ENCODE data around the gene LRRC36.

DNA sequence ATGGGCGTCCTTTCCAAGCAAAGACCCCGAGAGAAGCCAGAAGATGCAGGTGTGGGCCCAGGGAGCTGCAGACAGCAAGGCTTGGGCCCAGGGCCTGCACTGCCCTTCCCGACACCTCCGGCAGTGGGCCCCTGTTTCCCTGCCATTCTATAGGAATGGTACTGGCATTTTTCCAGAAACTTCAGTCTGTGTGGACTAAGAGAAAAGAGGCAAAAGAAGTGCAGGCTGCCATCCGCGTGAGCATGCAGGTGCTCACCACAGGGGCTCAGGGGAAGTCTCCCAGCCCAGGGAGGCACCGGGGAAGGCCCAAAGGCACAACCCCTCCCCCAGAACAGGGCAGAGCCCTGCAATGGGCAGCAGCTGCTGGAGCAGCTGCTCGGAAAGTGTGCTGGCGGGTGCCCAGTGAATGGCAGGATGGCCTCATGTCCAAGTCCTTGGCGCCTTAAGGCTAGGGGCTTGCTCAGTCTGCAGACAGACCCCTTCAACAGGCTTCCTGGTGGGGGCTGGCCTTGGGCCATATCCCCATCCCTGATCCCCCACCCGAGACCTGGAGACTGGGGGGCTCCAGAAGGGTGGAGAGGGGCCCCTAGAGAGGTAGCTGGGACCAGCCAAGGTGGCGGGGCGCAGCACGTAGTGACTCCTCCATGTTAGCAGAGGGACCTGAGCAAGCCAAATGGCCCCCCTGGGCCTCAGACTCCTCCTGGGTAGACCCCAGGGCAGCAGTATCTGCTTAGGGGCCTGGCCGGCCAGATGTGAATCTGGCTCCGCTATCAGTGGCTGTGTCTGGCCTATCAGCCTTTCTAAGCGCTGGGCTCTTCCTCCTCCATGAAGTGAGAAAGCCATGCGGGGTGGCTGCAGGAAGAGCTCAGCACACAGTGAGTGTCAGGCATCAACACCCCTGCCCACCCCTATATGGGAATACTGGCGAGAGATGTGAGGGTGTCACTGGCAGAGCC is 73.4 kb downstream of the LRRC36 start:
- TF ChIP-seq, protein P1, sequence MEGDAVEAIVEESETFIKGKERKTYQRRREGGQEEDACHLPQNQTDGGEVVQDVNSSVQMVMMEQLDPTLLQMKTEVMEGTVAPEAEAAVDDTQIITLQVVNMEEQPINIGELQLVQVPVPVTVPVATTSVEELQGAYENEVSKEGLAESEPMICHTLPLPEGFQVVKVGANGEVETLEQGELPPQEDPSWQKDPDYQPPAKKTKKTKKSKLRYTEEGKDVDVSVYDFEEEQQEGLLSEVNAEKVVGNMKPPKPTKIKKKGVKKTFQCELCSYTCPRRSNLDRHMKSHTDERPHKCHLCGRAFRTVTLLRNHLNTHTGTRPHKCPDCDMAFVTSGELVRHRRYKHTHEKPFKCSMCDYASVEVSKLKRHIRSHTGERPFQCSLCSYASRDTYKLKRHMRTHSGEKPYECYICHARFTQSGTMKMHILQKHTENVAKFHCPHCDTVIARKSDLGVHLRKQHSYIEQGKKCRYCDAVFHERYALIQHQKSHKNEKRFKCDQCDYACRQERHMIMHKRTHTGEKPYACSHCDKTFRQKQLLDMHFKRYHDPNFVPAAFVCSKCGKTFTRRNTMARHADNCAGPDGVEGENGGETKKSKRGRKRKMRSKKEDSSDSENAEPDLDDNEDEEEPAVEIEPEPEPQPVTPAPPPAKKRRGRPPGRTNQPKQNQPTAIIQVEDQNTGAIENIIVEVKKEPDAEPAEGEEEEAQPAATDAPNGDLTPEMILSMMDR (IDR thresholded peaks at IDR 0.05; ENCODE audit: low read length), result no peak
- no peak for TF ChIP-seq EZH2 (optimal IDR thresholded peaks at IDR 0.05; ENCODE audit: low read depth, low read length)
